ENCODE data around the gene TCP10L. TPM values are rescaled to one million over a fixed set of nuclear protein-coding genes. Genes with fewer than 3 reads are reported as not detected.
"Not testable (repeated sequence)": the region's sequence is repeated elsewhere in the genome, so short reads cannot be mapped to it uniquely, and the experiment has no call there.

Gene TCP10L
- total RNA-seq, 4 donors from 2014 or later: 1.3 to 1.9 TPM; not detected in 2

- H3K9me3 ChIP-seq: no peaks in the 10 kb centered on the region
- no peak for DNase-seq
- no peak overlapping the region for H3K27ac ChIP-seq
- TF ChIP-seq POLR2A (IDR thresholded peaks at IDR 0.05) (no peak), CTCF (IDR thresholded peaks at IDR 0.05) (no peak)
- H3K27me3 ChIP-seq: no peaks in the 10 kb centered on the region
- intact Hi-C loops (cut with DNase I; ENCODE audit: low total_unique reads): no loop called here
- no peaks in the 10 kb centered on the region for H3K4me1 ChIP-seq
- no peak overlapping the region for H3K4me3 ChIP-seq
- H3K36me3 ChIP-seq: no peaks in the 10 kb centered on the region
Measured at GRCh38 chr21:32548978-32549377, 36.3 kb downstream of the TCP10L start.

DNA sequence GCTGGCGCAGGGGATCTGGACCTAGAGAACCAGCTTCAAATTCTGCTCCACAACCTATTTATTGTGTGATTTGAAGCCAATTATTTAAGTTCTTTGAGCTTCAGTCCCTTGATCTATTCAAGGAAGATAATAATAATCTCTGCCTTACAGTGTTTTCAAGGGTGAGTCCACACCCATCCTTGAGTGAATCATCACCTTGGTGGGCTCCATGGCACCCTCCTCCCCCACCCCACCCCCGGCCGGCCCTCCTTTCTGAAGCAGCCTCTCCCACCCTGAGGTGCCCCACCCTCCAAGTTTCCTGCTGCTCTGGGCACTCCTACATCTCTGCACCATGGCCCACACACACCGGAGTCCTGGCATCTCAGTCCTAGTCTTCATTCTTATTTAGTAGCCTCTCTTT lies 38.3 kb downstream of the TCP10L start:
- TF ChIP-seq CTCF (IDR thresholded peaks at IDR 0.05) (no peak), POLR2A (IDR thresholded peaks at IDR 0.05) (no peak)
- no peak for DNase-seq

DNA sequence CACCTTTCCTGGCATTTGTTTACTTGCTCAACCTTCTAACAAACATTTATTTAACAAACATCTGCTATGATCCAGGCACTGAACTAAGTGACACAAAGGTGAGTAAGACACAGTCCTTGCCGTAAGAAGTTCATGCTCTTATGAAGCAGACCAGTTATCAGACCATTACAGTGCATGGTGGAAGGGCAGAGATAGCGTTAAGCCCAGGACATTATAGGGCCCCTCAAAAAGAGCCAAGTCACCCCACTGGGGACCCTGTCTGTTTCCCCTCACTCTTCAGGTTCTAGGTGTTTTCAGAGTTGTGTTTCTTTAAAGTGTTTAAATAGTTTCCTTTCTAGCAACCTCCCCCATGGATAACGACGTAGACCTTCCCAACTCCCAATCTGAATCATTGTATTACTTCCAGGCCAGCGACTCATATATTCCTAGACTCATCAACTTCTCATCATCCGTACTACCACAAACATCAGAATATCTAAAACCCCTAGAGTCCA lies 39.3 kb downstream of the TCP10L start:
- H3K36me3 ChIP-seq: no peaks in the 10 kb centered on the region
- no peak overlapping the region for H3K27ac ChIP-seq
- no peak for DNase-seq
- no peaks in the 10 kb centered on the region for H3K27me3 ChIP-seq
- intact Hi-C loops (cut with DNase I; ENCODE audit: low total_unique reads): no loop called here
- no peak for TF ChIP-seq CTCF (IDR thresholded peaks at IDR 0.05)
- no peak for TF ChIP-seq POLR2A (IDR thresholded peaks at IDR 0.05)
- H3K9me3 ChIP-seq: no peaks in the 10 kb centered on the region
- no peaks in the 10 kb centered on the region for H3K4me1 ChIP-seq
- H3K4me3 ChIP-seq: no peak overlapping the region

More for the DNA sequence above, 38.3 kb downstream of the TCP10L start:
- intact Hi-C loops (cut with DNase I; ENCODE audit: low total_unique reads): no loop called here
- Histone ChIP-seq H3K4me3 (no peak overlapping the region), H3K9me3 (no peaks in the 10 kb centered on the region), H3K27me3 (no peaks in the 10 kb centered on the region), H3K4me1 (no peaks in the 10 kb centered on the region), H3K36me3 (no peaks in the 10 kb centered on the region), H3K27ac (no peak overlapping the region)

GRCh38 chr21:32544697-32545096 lies 40.6 kb downstream of the TCP10L start:
- Histone ChIP-seq H3K9me3 (no peaks in the 10 kb centered on the region), H3K27ac (no peak overlapping the region), H3K4me1 (no peaks in the 10 kb centered on the region), H3K27me3 (no peaks in the 10 kb centered on the region), H3K4me3 (no peak overlapping the region), H3K36me3 (no peaks in the 10 kb centered on the region)
- no peak for DNase-seq
- intact Hi-C loops (cut with DNase I; ENCODE audit: low total_unique reads): no loop called here
- TF ChIP-seq CTCF (IDR thresholded peaks at IDR 0.05): no peak
- TF ChIP-seq POLR2A (IDR thresholded peaks at IDR 0.05): no peak

- no peak overlapping the region for H3K4me3 ChIP-seq
- no peaks in the 10 kb centered on the region for H3K36me3 ChIP-seq
- no peaks in the 10 kb centered on the region for H3K9me3 ChIP-seq
- intact Hi-C loops (cut with DNase I; ENCODE audit: low total_unique reads): no loop called here
- H3K27me3 ChIP-seq: no peaks in the 10 kb centered on the region
- H3K4me1 ChIP-seq: no peaks in the 10 kb centered on the region
- TF ChIP-seq CTCF (IDR thresholded peaks at IDR 0.05): no peak
- no peak for TF ChIP-seq POLR2A (IDR thresholded peaks at IDR 0.05)
- no peak overlapping the region for H3K27ac ChIP-seq
- DNase-seq: no peak
Measured at GRCh38 chr21:32543975-32544374, 41.3 kb downstream of the TCP10L start.

DNA sequence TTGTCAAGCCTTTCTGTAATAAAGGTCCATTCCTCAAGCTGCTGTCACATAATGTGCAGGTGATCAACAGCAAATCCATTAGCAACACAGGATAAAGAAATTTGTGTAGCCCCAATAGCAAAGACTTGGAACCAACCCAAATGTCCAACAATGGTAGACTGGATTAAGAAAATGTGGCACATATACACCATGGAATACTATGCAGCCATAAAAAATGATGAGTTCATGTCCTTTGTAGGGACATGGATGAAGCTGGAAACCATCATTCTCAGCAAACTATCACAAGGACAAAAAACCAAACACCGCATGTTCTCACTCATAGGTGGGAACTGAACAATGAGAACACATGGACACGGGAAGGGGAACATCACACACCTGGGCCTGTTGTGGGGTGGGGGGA lies 42.3 kb downstream of the TCP10L start:
- H3K4me1 ChIP-seq; H3K27ac ChIP-seq; DNase-seq; H3K9me3 ChIP-seq; H3K36me3 ChIP-seq; H3K27me3 ChIP-seq; intact Hi-C loops (cut with DNase I; ENCODE audit: low total_unique reads); H3K4me3 ChIP-seq: not testable (repeated sequence)
